ENCODE data around the gene PLPP2. TPM values are rescaled to one million over a fixed set of nuclear protein-coding genes. Genes with fewer than 3 reads are reported as not detected.

PLPP2 gene
- total and polyA plus RNA-seq, 2 of the 13 experiments (the other 11 are each of a cell fraction or from before 2014, with no cell fraction given), result not detected

- ATAC-seq (no peak), DNase-seq (ENCODE audit: low spot score) (no peak), FAIRE-seq (no peak)
- TF ChIP-seq JUND (CRISPR knock-in tag; IDR thresholded peaks at IDR 0.05) (no peak), SMC3 (IDR thresholded peaks at IDR 0.05; ENCODE audit: low read length) (no peak), RBAK (CRISPR knock-in tag; IDR thresholded peaks at IDR 0.05) (no peak), ZBTB1 (CRISPR knock-in tag; IDR thresholded peaks at IDR 0.05; ENCODE audit: borderline replicate concordance) (no peak), SMARCE1 (IDR thresholded peaks at IDR 0.05; ENCODE audit: borderline replicate concordance) (no peak), HDAC1 (CRISPR knock-in tag; IDR thresholded peaks at IDR 0.05) (no peak), ZKSCAN8 (CRISPR knock-in tag; IDR thresholded peaks at IDR 0.05; ENCODE audit: borderline replicate concordance) (no peak), SNAI1 (CRISPR knock-in tag; IDR thresholded peaks at IDR 0.05; ENCODE audit: borderline replicate concordance) (no peak), RAD21 (CRISPR knock-in tag; IDR thresholded peaks at IDR 0.05) (no peak), ZNF3 (CRISPR knock-in tag; IDR thresholded peaks at IDR 0.05) (no peak), ZNF792 (CRISPR knock-in tag; IDR thresholded peaks at IDR 0.05) (no peak), NKX3-1 (CRISPR knock-in tag; IDR thresholded peaks at IDR 0.05) (no peak)
- TF ChIP-seq, protein P1, sequence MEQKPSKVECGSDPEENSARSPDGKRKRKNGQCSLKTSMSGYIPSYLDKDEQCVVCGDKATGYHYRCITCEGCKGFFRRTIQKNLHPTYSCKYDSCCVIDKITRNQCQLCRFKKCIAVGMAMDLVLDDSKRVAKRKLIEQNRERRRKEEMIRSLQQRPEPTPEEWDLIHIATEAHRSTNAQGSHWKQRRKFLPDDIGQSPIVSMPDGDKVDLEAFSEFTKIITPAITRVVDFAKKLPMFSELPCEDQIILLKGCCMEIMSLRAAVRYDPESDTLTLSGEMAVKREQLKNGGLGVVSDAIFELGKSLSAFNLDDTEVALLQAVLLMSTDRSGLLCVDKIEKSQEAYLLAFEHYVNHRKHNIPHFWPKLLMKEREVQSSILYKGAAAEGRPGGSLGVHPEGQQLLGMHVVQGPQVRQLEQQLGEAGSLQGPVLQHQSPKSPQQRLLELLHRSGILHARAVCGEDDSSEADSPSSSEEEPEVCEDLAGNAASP (CRISPR knock-in tag; IDR thresholded peaks at IDR 0.05; ENCODE audit: borderline replicate concordance), result no peak
- CTCF ChIA-PET (ENCODE audit: low intra/inter-chr PET ratio, low total read pairs), result no interaction called here
- no peak overlapping the region for H3K9ac ChIP-seq (ENCODE audit: insufficient read depth, low read depth, low read length)
- intact Hi-C loops (cut with micrococcal nuclease; ENCODE audit: unreplicated experiment), result no loop called here
- no peak overlapping the region for H3K4me3 ChIP-seq (replicated peaks in 1 of 3; ENCODE audit: insufficient read depth in 1 of 3, low read depth in 2 of 3, low read length in 3 of 3)
- H3K79me2 ChIP-seq (ENCODE audit: insufficient read depth, low read length), result no peaks in the 10 kb centered on the region
- H3K9me3 ChIP-seq (ENCODE audit: low read length), result no peaks in the 10 kb centered on the region
- POLR2A ChIA-PET, result no interaction called here
- no peak overlapping the region for H2AFZ ChIP-seq (ENCODE audit: low read length)
- H3K4me1 ChIP-seq (ENCODE audit: insufficient read depth, low read length), result no peaks in the 10 kb centered on the region
- in situ Hi-C loops (cut with HindIII; ENCODE audit: extremely low pct_ligation_motif_present, low pct_unique_long_range_greater_than_20kb), result no loop called here
- H4K20me1 ChIP-seq (ENCODE audit: insufficient read depth, low read length), result 0 out of 2 replicates have a peak, but pooled peaks cover 7% of the 10 kb centered on the region
- peaks cover 12 to 32% of the 10 kb centered on the region in 2 experiments; a peak in 4 of 5 replicates for H3K36me3 ChIP-seq (replicated peaks in 1 of 2; ENCODE audit: control insufficient read depth in 1 of 2, insufficient read depth in 2 of 2, low read length in 2 of 2)
- no peak overlapping the region for H3K4me2 ChIP-seq (ENCODE audit: low read depth, low read length)
- H3K27ac ChIP-seq (ENCODE audit: extremely low read length, insufficient read depth, low read length), result no peak overlapping the region
- BruUV-seq (replicated peaks), result no TSS peak
- no peaks in the 10 kb centered on the region for H3K27me3 ChIP-seq (ENCODE audit: control insufficient read depth in 1 of 2, insufficient read depth in 2 of 2, low read length in 2 of 2)
- 98% methylated on average over 5 of the region's 5 CpGs for whole genome bisulfite sequencing (ENCODE audit: low lambda C conversion rate)
Measured at GRCh38 chr19:318509-318774, 27.2 kb upstream of the PLPP2 start.
